ENCODE results near the gene XPO6. TPM values are rescaled to one million over a fixed set of nuclear protein-coding genes. Genes with fewer than 3 reads are reported as not detected.

XPO6 gene
- total RNA-seq, 1 donor from 2014 or later: 115 TPM

- TF ChIP-seq CTCF (IDR thresholded peaks at IDR 0.05; ENCODE audit: unreplicated experiment): no peak
- Mint-ChIP-seq H3K9me3 (no peaks in the 10 kb centered on the region), H3K36me3 (peaks cover 44% of the 10 kb centered on the region), H3K27me3 (ENCODE audit: low read depth) (no peaks in the 10 kb centered on the region), H3K4me1 (peaks cover 6% of the 10 kb centered on the region), H3K27ac (no peak overlapping the region), H3K4me3 (no peak overlapping the region)
- DNase-seq (ENCODE audit: low spot score in 2 of 2, unreplicated experiment in 2 of 2): no peak
These were observed 100.8 kb downstream of the XPO6 start for GRCh38 chr16:28110977-28111376.

GRCh38 chr16:28110479-28110878 is 101.3 kb downstream of the XPO6 start:
- no peak for DNase-seq (ENCODE audit: low spot score in 2 of 2, unreplicated experiment in 2 of 2)
- Mint-ChIP-seq H3K36me3 (peaks cover 40% of the 10 kb centered on the region), H3K4me3 (no peak overlapping the region), H3K27ac (peak overlapping the region; percentile 54), H3K4me1 (peaks cover 6% of the 10 kb centered on the region), H3K9me3 (no peaks in the 10 kb centered on the region), H3K27me3 (ENCODE audit: low read depth) (no peaks in the 10 kb centered on the region)
- no peak for TF ChIP-seq CTCF (IDR thresholded peaks at IDR 0.05; ENCODE audit: unreplicated experiment)

GRCh38 chr16:28110074-28110473 is 101.7 kb downstream of the XPO6 start:
- peaks cover 39% of the 10 kb centered on the region for H3K36me3 Mint-ChIP-seq
- TF ChIP-seq CTCF (IDR thresholded peaks at IDR 0.05; ENCODE audit: unreplicated experiment): no peak
- peak overlapping the region; percentile 54 for H3K27ac Mint-ChIP-seq
- H3K27me3 Mint-ChIP-seq (ENCODE audit: low read depth): no peaks in the 10 kb centered on the region
- H3K4me3 Mint-ChIP-seq: no peak overlapping the region
- no peaks in the 10 kb centered on the region for H3K9me3 Mint-ChIP-seq
- H3K4me1 Mint-ChIP-seq: peaks cover 6% of the 10 kb centered on the region
- no peak for DNase-seq (ENCODE audit: low spot score in 2 of 2, unreplicated experiment in 2 of 2)

GRCh38 chr16:28108590-28109247 is 103.0 kb downstream of the XPO6 start:
- no peaks in the 10 kb centered on the region for H3K27me3 Mint-ChIP-seq (ENCODE audit: low read depth)
- H3K4me3 Mint-ChIP-seq: no peak overlapping the region
- TF ChIP-seq CTCF (IDR thresholded peaks at IDR 0.05; ENCODE audit: unreplicated experiment): no peak
- no peak for DNase-seq (ENCODE audit: low spot score in 2 of 2, unreplicated experiment in 2 of 2)
- peaks cover 45% of the 10 kb centered on the region for H3K36me3 Mint-ChIP-seq
- H3K9me3 Mint-ChIP-seq: no peaks in the 10 kb centered on the region
- no peak overlapping the region for H3K27ac Mint-ChIP-seq
- peaks cover 6% of the 10 kb centered on the region for H3K4me1 Mint-ChIP-seq

GRCh38 chr16:28107232-28107631 is 104.5 kb downstream of the XPO6 start:
- H3K4me3 Mint-ChIP-seq: no peak overlapping the region
- no peak for TF ChIP-seq CTCF (IDR thresholded peaks at IDR 0.05; ENCODE audit: unreplicated experiment)
- no peaks in the 10 kb centered on the region for H3K9me3 Mint-ChIP-seq
- no peaks in the 10 kb centered on the region for H3K27me3 Mint-ChIP-seq (ENCODE audit: low read depth)
- peaks cover 50% of the 10 kb centered on the region for H3K36me3 Mint-ChIP-seq
- DNase-seq (ENCODE audit: low spot score in 2 of 2, unreplicated experiment in 2 of 2): no peak
- H3K27ac Mint-ChIP-seq: no peak overlapping the region
- H3K4me1 Mint-ChIP-seq: peaks cover 6% of the 10 kb centered on the region

Data from mesothelial cell of epicardium (in vitro differentiated cells).